ENCODE data around the gene COL19A1.
"Not testable (repeated sequence)": the region's sequence is repeated elsewhere in the genome, so short reads cannot be mapped to it uniquely, and the experiment has no call there.

Gene COL19A1

GRCh38 chr6:69866770-69867638 lies 648 bp downstream of the COL19A1 start:
- DNase-seq, result peak; percentile 62

- no peak for DNase-seq
Measured at GRCh38 chr6:69867639-69867976, 1.3 kb downstream of the COL19A1 start.

GRCh38 chr6:69868252-69868804 lies 2.0 kb downstream of the COL19A1 start:
- no peak for DNase-seq

GRCh38 chr6:69868961-69869360 lies 2.6 kb downstream of the COL19A1 start:
- DNase-seq, result no peak

- no peak for DNase-seq
Measured at GRCh38 chr6:69871107-69871506, 4.8 kb downstream of the COL19A1 start.

- no peak for DNase-seq
Measured at GRCh38 chr6:69873291-69873690, 6.9 kb downstream of the COL19A1 start.

- DNase-seq, result no peak
Measured at GRCh38 chr6:69875715-69876114, 9.4 kb downstream of the COL19A1 start.

- DNase-seq, result no peak
Measured at GRCh38 chr6:69878795-69879194, 12.4 kb downstream of the COL19A1 start.

GRCh38 chr6:69880601-69881000 lies 14.2 kb downstream of the COL19A1 start:
- no peak for DNase-seq

GRCh38 chr6:69881322-69882151 lies 15.2 kb downstream of the COL19A1 start:
- no peak for DNase-seq

GRCh38 chr6:69883551-69883950 lies 17.2 kb downstream of the COL19A1 start:
- no peak for DNase-seq

- DNase-seq, result no peak
Measured at GRCh38 chr6:69884231-69884630, 17.9 kb downstream of the COL19A1 start.

GRCh38 chr6:69887026-69887425 lies 20.7 kb downstream of the COL19A1 start:
- peak; percentile 76 for DNase-seq

- DNase-seq, result no peak
Measured at GRCh38 chr6:69887714-69888345, 21.5 kb downstream of the COL19A1 start.

- DNase-seq, result no peak
Measured at GRCh38 chr6:69888482-69889233, 22.3 kb downstream of the COL19A1 start.

GRCh38 chr6:69889234-69889974 lies 23.0 kb downstream of the COL19A1 start:
- not testable (repeated sequence) for DNase-seq

GRCh38 chr6:69892561-69892960 lies 26.2 kb downstream of the COL19A1 start:
- DNase-seq, result not testable (repeated sequence)

- DNase-seq, result not testable (repeated sequence)
Measured at GRCh38 chr6:69893266-69893665, 26.9 kb downstream of the COL19A1 start.

- DNase-seq, result peak; percentile 76
Measured at GRCh38 chr6:69894578-69895347, 28.4 kb downstream of the COL19A1 start.

- no peak for DNase-seq
Measured at GRCh38 chr6:69895396-69895795, 29.0 kb downstream of the COL19A1 start.

GRCh38 chr6:69900869-69901268 lies 34.5 kb downstream of the COL19A1 start:
- DNase-seq, result no peak

Data from fibroblast of skin of back (primary cell).